HCT116 (cell line): ENCODE results near the gene CCDC9B.

Experiments
- CTCF ChIP-seq, 3 experiments: fragments of 200-600 bp in 1 of 3; sonication (generic) in 1 of 3; IDR thresholded peaks in 2 of 3; conservative IDR thresholded peaks in 1 of 3; 2 replicates each; pipeline ENCODE4 v1.5.1; 2012 to 2017; ENCODE audit warnings: low read depth in 2 of 3, low read length in 2 of 3, antibody characterized with exemption in 1 of 3, borderline replicate concordance in 1 of 3, control low read depth in 1 of 3, mild to moderate bottlenecking in 1 of 3, mixed read lengths in 1 of 3, mixed run types in 1 of 3, moderate library complexity in 1 of 3; ENCODE audit not compliant: insufficient read depth in 1 of 3
- EZH2 ChIP-seq: fragments of 200-600 bp; sonication (generic); IDR thresholded peaks from 2 replicates; pipeline ENCODE4 v1.6.1; 2017; ENCODE audit warnings: antibody characterized with exemption, mixed run types
- MAX ChIP-seq: IDR thresholded peaks from 2 replicates; pipeline ENCODE4 v1.6.1; 2012
- POLR2AphosphoS5 ChIP-seq: IDR thresholded peaks from 2 replicates; pipeline ENCODE4 v1.6.1; 2011; ENCODE audit warnings: mild to moderate bottlenecking, low read depth, low read length, moderate library complexity
- REST ChIP-seq: IDR thresholded peaks from 2 replicates; pipeline ENCODE4 v1.6.1; 2012; ENCODE audit warnings: low read depth

DNA sequence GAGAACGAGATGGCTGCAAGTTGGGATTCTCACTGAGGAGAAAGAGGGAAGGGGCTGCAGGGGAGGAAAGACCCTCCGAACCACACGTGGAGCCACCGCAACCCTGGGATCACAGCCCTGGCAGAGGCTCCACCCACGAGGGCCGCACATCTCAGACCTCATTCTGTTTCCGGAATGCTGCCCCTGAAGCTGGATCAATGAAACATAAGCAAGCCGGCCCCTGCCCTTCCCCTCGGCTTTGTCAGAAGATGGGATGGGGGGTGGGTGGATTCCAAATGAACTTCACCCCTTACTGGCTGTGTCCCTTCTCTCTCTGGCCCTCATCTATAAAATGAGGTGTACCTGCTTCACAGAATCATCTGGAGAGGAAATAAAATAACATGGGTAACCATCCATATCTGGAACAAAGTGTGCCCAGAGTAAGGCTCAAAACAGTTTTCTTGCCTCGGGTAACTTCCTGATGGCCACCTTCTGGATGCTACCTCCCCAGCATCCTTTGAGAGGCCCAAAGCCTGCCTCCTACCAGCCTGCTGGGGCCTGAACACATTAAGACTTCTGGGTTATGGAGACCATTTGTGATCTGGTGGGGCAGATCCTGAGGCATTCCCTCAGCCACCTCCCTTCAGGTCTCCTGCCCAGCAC lies 4.6 kb upstream of the CCDC9B start:
- TF ChIP-seq CTCF (IDR thresholded peaks at IDR 0.05 in 2 of 3, conservative IDR thresholded peaks at IDR 0.05 in 1 of 3; ENCODE audit: borderline replicate concordance in 1 of 3, insufficient read depth in 1 of 3, low read depth in 2 of 3, low read length in 2 of 3) (no peak), MAX (no peak), REST (no peak), POLR2AphosphoS5 (no peak), EZH2 (no peak)
